Measurements from ENCODE around the gene LRRFIP1.

DNA sequence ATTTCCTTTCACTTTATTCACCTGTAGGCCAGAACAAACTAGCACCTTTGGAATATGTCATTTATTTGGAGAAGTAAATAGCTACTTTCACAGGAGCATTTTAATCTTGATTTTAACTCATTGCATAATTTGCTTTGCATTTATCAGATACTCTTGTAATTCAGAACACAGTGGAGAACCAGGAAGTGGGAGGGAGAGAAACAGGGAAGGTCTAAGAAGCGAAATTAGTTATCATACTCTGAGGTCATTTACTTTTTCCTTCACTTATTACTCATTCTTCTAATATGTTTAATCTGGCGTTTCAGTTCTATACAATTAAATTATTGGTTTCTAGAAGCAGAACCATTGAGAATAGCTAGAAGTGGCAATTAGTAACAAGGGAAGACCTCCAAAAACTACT, 191.8 kb downstream of the LRRFIP1 start:
- TF ChIP-seq ZSCAN29 (CRISPR knock-in tag; conservative IDR thresholded peaks at IDR 0.05), result no peak
- no peak for TF ChIP-seq MZF1 (CRISPR knock-in tag; IDR thresholded peaks at IDR 0.05; ENCODE audit: borderline replicate concordance)
- no peak for TF ChIP-seq NFYB (CRISPR knock-in tag; IDR thresholded peaks at IDR 0.05)
- TF ChIP-seq POLR2A (IDR thresholded peaks at IDR 0.05; ENCODE audit: insufficient read depth in 1 of 2, low read depth in 2 of 2, low read length in 2 of 2), result no peak
- no peak for TF ChIP-seq GATAD2A (CRISPR knock-in tag; IDR thresholded peaks at IDR 0.05)

Measured in HepG2 (cell line).